H9 (cell line): ENCODE results near the gene FBXL22. TPM values are rescaled to one million over a fixed set of nuclear protein-coding genes. Genes with fewer than 3 reads are reported as not detected.

Experiments
- DNase-seq: peaks from one replicate; pipeline ENCODE4 v3.0.0-alpha.2; 2017
- H2AFZ ChIP-seq: one replicate; pipeline ENCODE4 v1.6.1; 2013; ENCODE audit warnings: mild to moderate bottlenecking, low read length, control low read depth, moderate library complexity
- H2AK5ac ChIP-seq: 2 replicates; pipeline ENCODE4 v1.6.1; 2013; ENCODE audit warnings: low read length, control low read depth, mixed read lengths; ENCODE audit not compliant: insufficient read length
- H2BK120ac ChIP-seq: one replicate; pipeline ENCODE4 v1.6.1; 2013; ENCODE audit warnings: low read depth, mild to moderate bottlenecking, low read length, control low read depth, inconsistent platforms; ENCODE audit not compliant: poor library complexity, severe bottlenecking
- H2BK12ac ChIP-seq: 2 replicates; pipeline ENCODE4 v1.6.1; 2013; ENCODE audit warnings: low read length, control low read depth, mixed read lengths, low read depth; ENCODE audit not compliant: insufficient read length
- H2BK15ac ChIP-seq: 2 replicates; pipeline ENCODE4 v1.6.1; 2013; ENCODE audit warnings: low read depth, low read length, control low read depth
- H2BK20ac ChIP-seq: one replicate; pipeline ENCODE4 v1.6.1; 2013; ENCODE audit warnings: low read depth, mild to moderate bottlenecking, low read length, control low read depth, inconsistent platforms; ENCODE audit not compliant: poor library complexity, severe bottlenecking
- H2BK5ac ChIP-seq: 2 replicates; pipeline ENCODE4 v1.6.1; 2013; ENCODE audit warnings: low read length, control low read depth, mixed read lengths; ENCODE audit not compliant: insufficient read length
- H3K14ac ChIP-seq: 2 replicates; pipeline ENCODE4 v1.6.1; 2013; ENCODE audit warnings: low read length, control low read depth; ENCODE audit not compliant: insufficient read depth
- H3K18ac ChIP-seq: 2 replicates; pipeline ENCODE4 v1.6.1; 2013; ENCODE audit warnings: low read depth, mild to moderate bottlenecking, mixed read lengths, low read length, control low read depth; ENCODE audit not compliant: insufficient read length
- H3K23ac ChIP-seq: 2 replicates; pipeline ENCODE4 v1.6.1; 2013; ENCODE audit warnings: low read length, control low read depth, mixed read lengths, low read depth; ENCODE audit not compliant: insufficient read length
- H3K23me2 ChIP-seq: 2 replicates; pipeline ENCODE4 v1.6.1; 2013; ENCODE audit warnings: low read depth, mild to moderate bottlenecking, mixed read lengths, low read length, control low read depth; ENCODE audit not compliant: insufficient read length, poor library complexity, severe bottlenecking
- H3K27ac ChIP-seq: 2 replicates; pipeline ENCODE4 v1.5.1; 2013; ENCODE audit warnings: low read length, control low read depth, mixed read lengths, low read depth; ENCODE audit not compliant: insufficient read length
- H3K27me3 ChIP-seq: 2 replicates; pipeline ENCODE4 v1.6.1; 2013; ENCODE audit warnings: low read length, control low read depth, inconsistent platforms; ENCODE audit not compliant: insufficient read depth
- H3K4ac ChIP-seq: 2 replicates; pipeline ENCODE4 v1.6.1; 2013; ENCODE audit warnings: low read depth, mild to moderate bottlenecking, control low read depth, inconsistent platforms, low read length, moderate library complexity
- H3K4me1 ChIP-seq: 2 replicates; pipeline ENCODE4 v1.6.1; 2013; ENCODE audit warnings: low read length, control low read depth, inconsistent platforms; ENCODE audit not compliant: insufficient read depth
- H3K4me2 ChIP-seq: 2 replicates; pipeline ENCODE4 v1.6.1; 2013; ENCODE audit warnings: low read length, control low read depth, mixed read lengths; ENCODE audit not compliant: insufficient read length, insufficient read depth
- H3K56ac ChIP-seq: 2 replicates; pipeline ENCODE4 v1.6.1; 2013; ENCODE audit warnings: low read depth, mild to moderate bottlenecking, mixed read lengths, low read length, control low read depth; ENCODE audit not compliant: insufficient read length
- H3K79me1 ChIP-seq: 2 replicates; pipeline ENCODE4 v1.6.1; 2013; ENCODE audit warnings: low read depth, mild to moderate bottlenecking, moderate library complexity, low read length, control low read depth, inconsistent platforms; ENCODE audit not compliant: insufficient read depth, poor library complexity, severe bottlenecking
- H3K79me2 ChIP-seq: 2 replicates; pipeline ENCODE4 v1.6.1; 2013; ENCODE audit warnings: low read length, control low read depth, inconsistent platforms; ENCODE audit not compliant: insufficient read depth
- H3K9ac ChIP-seq: 2 replicates; pipeline ENCODE4 v1.6.1; 2013; ENCODE audit warnings: low read length, control low read depth, mixed read lengths; ENCODE audit not compliant: insufficient read length; ENCODE audit errors: extremely low read depth
- H3K9me3 ChIP-seq: one replicate; pipeline ENCODE4 v1.6.1; 2013; ENCODE audit warnings: low read depth, low read length, inconsistent platforms; ENCODE audit not compliant: control insufficient read depth
- H3T11ph ChIP-seq: one replicate; pipeline ENCODE4 v1.6.1; 2013; ENCODE audit warnings: mild to moderate bottlenecking, low read length, control low read depth, inconsistent platforms
- H4K20me1 ChIP-seq: one replicate; pipeline ENCODE4 v1.6.1; 2013; ENCODE audit not compliant: control insufficient read depth, insufficient read length, insufficient read depth
- H4K5ac ChIP-seq: 2 replicates; pipeline ENCODE4 v1.6.1; 2013; ENCODE audit warnings: low read depth, mild to moderate bottlenecking, mixed read lengths, low read length, control low read depth; ENCODE audit not compliant: insufficient read length
- H4K8ac ChIP-seq: replicated peaks from 2 replicates; pipeline ENCODE4 v1.6.1; 2013; ENCODE audit warnings: low read length, control low read depth, mixed read lengths, low read depth; ENCODE audit not compliant: insufficient read length
- H4K91ac ChIP-seq: 2 replicates; pipeline ENCODE4 v1.6.1; 2013; ENCODE audit warnings: low read depth, mild to moderate bottlenecking, moderate library complexity, mixed read lengths, low read length, control low read depth; ENCODE audit not compliant: insufficient read length
- H3K27ac Mint-ChIP-seq, 3 experiments: 2 replicates in 2 of 3; 3 replicates in 1 of 3; pipeline ENCODE4 v1.8.0; 2020 to 2021; ENCODE audit warnings: mixed read lengths in 3 of 3, mild to moderate bottlenecking in 1 of 3, moderate library complexity in 1 of 3
- H3K27me3 Mint-ChIP-seq: 2 replicates; pipeline ENCODE4 v1.8.0; 2021; ENCODE audit warnings: low read depth, mild to moderate bottlenecking, moderate library complexity, mixed read lengths
- H3K36me3 Mint-ChIP-seq, 3 experiments: 2 replicates in 2 of 3; 3 replicates in 1 of 3; pipeline ENCODE4 v1.8.0; 2020 to 2021; ENCODE audit warnings: low read depth in 3 of 3, mixed read lengths in 3 of 3; ENCODE audit not compliant: insufficient read depth in 1 of 3
- H3K4me1 Mint-ChIP-seq, 2 experiments: 2 replicates each; pipeline ENCODE4 v1.8.0; 2020; ENCODE audit warnings: mixed read lengths in 2 of 2
- H3K4me3 Mint-ChIP-seq, 2 experiments: 2 replicates in 1 of 2; 3 replicates in 1 of 2; pipeline ENCODE4 v1.8.0; 2020 to 2021; ENCODE audit warnings: mild to moderate bottlenecking in 2 of 2, mixed read lengths in 2 of 2, moderate library complexity in 1 of 2
- H3K9me3 Mint-ChIP-seq, 2 experiments: 2 replicates in 1 of 2; 3 replicates in 1 of 2; pipeline ENCODE4 v1.8.0; 2020; ENCODE audit warnings: mild to moderate bottlenecking in 2 of 2, mixed read lengths in 2 of 2, moderate library complexity in 1 of 2
- CTCF ChIP-seq: fragments of 200-600 bp; sonication (generic); conservative IDR thresholded peaks from 3 replicates; pipeline ENCODE4 v1.8.0; 2021; ENCODE audit warnings: antibody characterized with exemption, mild to moderate bottlenecking
- WGBS: extraction: QIAGEN DNeasy Blood & Tissue Kit; methylation state at CpG from one replicate; pipeline ENCODE4 v1.1.7; 2013; ENCODE audit warnings: missing lambda C conversion rate, low lambda C conversion rate, mixed read lengths; ENCODE audit not compliant: insufficient read length; ENCODE audit errors: extremely low coverage; 5-methylcytosine and 5-hydroxymethylcytosine counted together
- total RNA-seq: library from RNA; stranded (reverse); gene quantifications from 2 replicates; pipeline ENCODE4 v1.2.1, GENCODE V29; 2021

FBXL22 gene
- total RNA-seq, 1 experiment from 2014 or later: 0.52 TPM

- H2BK5ac ChIP-seq: no peak overlapping the region
- Mint-ChIP-seq H3K4me1 (no peaks in the 10 kb centered on the region), H3K4me3 (no peak overlapping the region), H3K9me3 (no peaks in the 10 kb centered on the region), H3K36me3 (peaks cover 6 to 68% (median 44%) of the 10 kb centered on the region in 3 experiments; a peak in 6 of 7 replicates), H3K27me3 (no peaks in the 10 kb centered on the region), H3K27ac (no peak overlapping the region)
- DNase-seq: no peak
- no peak overlapping the region for H2BK120ac ChIP-seq
- no peaks in the 10 kb centered on the region for H3K23me2 ChIP-seq
- H3K23ac ChIP-seq: no peak overlapping the region
- no peak overlapping the region for H3K18ac ChIP-seq
- H3K27me3 ChIP-seq: no peaks in the 10 kb centered on the region
- no peak overlapping the region for H3K27ac ChIP-seq
- no peak overlapping the region for H2BK20ac ChIP-seq
- no peak overlapping the region for H4K5ac ChIP-seq
- H3K9ac ChIP-seq: no peak overlapping the region
- no peaks in the 10 kb centered on the region for H3K79me2 ChIP-seq
- H3K56ac ChIP-seq: no peak overlapping the region
- TF ChIP-seq CTCF: no peak
- H3K79me1 ChIP-seq: no peaks in the 10 kb centered on the region
- H3K4ac ChIP-seq: no peak overlapping the region
- no peak overlapping the region for H2AK5ac ChIP-seq
- H2BK15ac ChIP-seq: no peak overlapping the region
- H4K20me1 ChIP-seq: no peaks in the 10 kb centered on the region
- no peak overlapping the region for H2AFZ ChIP-seq
- H2BK12ac ChIP-seq: no peak overlapping the region
- WGBS: no CpG with 5 or more reads among the region's 13 CpGs
- no peaks in the 10 kb centered on the region for H3K9me3 ChIP-seq
- no peak overlapping the region for H4K91ac ChIP-seq
- H3T11ph ChIP-seq: no peak overlapping the region
- H3K4me2 ChIP-seq: no peak overlapping the region
- H3K4me1 ChIP-seq: no peaks in the 10 kb centered on the region
- no peak overlapping the region for H4K8ac ChIP-seq
- no peak overlapping the region for H3K14ac ChIP-seq
Measured at GRCh38 chr15:63628123-63628822, 31.1 kb downstream of the FBXL22 start.
